ENCODE data around the gene ORM1.
"Not testable (repeated sequence)": the region's sequence is repeated elsewhere in the genome, so short reads cannot be mapped to it uniquely, and the experiment has no call there.

Gene ORM1

GRCh38 chr9:114308361-114308950 lies 14.4 kb upstream of the ORM1 start:
- no peak for DNase-seq

GRCh38 chr9:114309096-114309495 lies 13.8 kb upstream of the ORM1 start:
- DNase-seq = no peak

GRCh38 chr9:114310471-114311450 lies 12.1 kb upstream of the ORM1 start:
- no peak for DNase-seq

- DNase-seq = no peak
These were observed 11.1 kb upstream of the ORM1 start for GRCh38 chr9:114311571-114312512.

GRCh38 chr9:114312513-114312875 lies 10.4 kb upstream of the ORM1 start:
- DNase-seq = no peak

- DNase-seq = no peak
These were observed 9.7 kb upstream of the ORM1 start for GRCh38 chr9:114313186-114313585.

- DNase-seq = no peak
These were observed 8.5 kb upstream of the ORM1 start for GRCh38 chr9:114314256-114314867.

- DNase-seq = no peak
These were observed 7.8 kb upstream of the ORM1 start for GRCh38 chr9:114314881-114315722.

GRCh38 chr9:114315723-114316363 lies 7.1 kb upstream of the ORM1 start:
- DNase-seq = no peak

- no peak for DNase-seq
These were observed 6.2 kb upstream of the ORM1 start for GRCh38 chr9:114316605-114317230.

GRCh38 chr9:114317665-114318357 lies 5.1 kb upstream of the ORM1 start:
- DNase-seq = no peak

GRCh38 chr9:114318416-114318815 lies 4.5 kb upstream of the ORM1 start:
- no peak for DNase-seq

GRCh38 chr9:114319147-114319546 lies 3.8 kb upstream of the ORM1 start:
- no peak for DNase-seq

GRCh38 chr9:114320710-114321109 lies 2.2 kb upstream of the ORM1 start:
- DNase-seq = not testable (repeated sequence)

- DNase-seq = no peak
These were observed 1.1 kb upstream of the ORM1 start for GRCh38 chr9:114321759-114322158.

GRCh38 chr9:114322160-114322818 lies 609 bp upstream of the ORM1 start:
- DNase-seq = not testable (repeated sequence)

- DNase-seq = not testable (repeated sequence)
These were observed 951 bp downstream of the ORM1 start for GRCh38 chr9:114323849-114324248.

GRCh38 chr9:114324492-114324891 lies 1.6 kb downstream of the ORM1 start:
- no peak for DNase-seq

GRCh38 chr9:114324965-114325364 lies 2.1 kb downstream of the ORM1 start:
- not testable (repeated sequence) for DNase-seq

All from SW 1271 (cell line).